IMR-90 (cell line): ENCODE data around the gene PRKD1. TPM values are rescaled to one million over a fixed set of nuclear protein-coding genes. Genes with fewer than 3 reads are reported as not detected.

Source experiments
- ATAC-seq: fragments of 200-7000 bp; cut with Tn5 transposase; 2 replicates; pipeline ENCODE4 v1.9.1; 2020; ENCODE audit warnings: low read depth, mild to moderate bottlenecking, moderate library complexity
- BruUV-seq: library from RNA; stranded (reverse); fragments of 400-500 nt; replicated peaks from 2 replicates; lab custom pipeline; 2021; lab: Mats Ljungman, UMichigan
- CTCF ChIA-PET: fragments of 300-600 bp; formaldehyde crosslinking; extraction: SDS; loops from one replicate; lab custom pipeline; 2021; ENCODE audit warnings: antibody characterized with exemption; lab: Yijun Ruan, JAX
- POLR2A ChIA-PET: fragments of 300-600 bp; sonication (Branson Sonifier 250); formaldehyde crosslinking; loops from one replicate; lab custom pipeline; 2022; ENCODE audit warnings: antibody characterized with exemption; ENCODE audit not compliant: unreplicated experiment; lab: Charles Lee
- DNase-seq: peaks from one replicate; pipeline ENCODE4 v3.0.0; 2013
- H2AFZ ChIP-seq: replicated peaks from 2 replicates; pipeline ENCODE3; 2013; ENCODE audit warnings: low read length, mild to moderate bottlenecking; ENCODE audit not compliant: poor library complexity
- H2AK5ac ChIP-seq: 2 replicates; pipeline ENCODE4 v1.6.1; 2013; ENCODE audit warnings: low read depth, low read length, inconsistent platforms
- H2AK9ac ChIP-seq: replicated peaks from 2 replicates; pipeline ENCODE3; 2013; ENCODE audit warnings: mild to moderate bottlenecking, low read depth, low read length, moderate library complexity; ENCODE audit not compliant: poor library complexity
- H2BK120ac ChIP-seq: 2 replicates; pipeline ENCODE4 v1.6.1; 2013; ENCODE audit warnings: low read depth, low read length, inconsistent platforms
- H2BK15ac ChIP-seq: 3 replicates; pipeline ENCODE4 v1.6.1; 2013; ENCODE audit warnings: low read depth, low read length, inconsistent platforms
- H2BK20ac ChIP-seq: 2 replicates; pipeline ENCODE4 v1.6.1; 2013; ENCODE audit warnings: low read depth, mild to moderate bottlenecking, inconsistent platforms, low read length, moderate library complexity
- H2BK5ac ChIP-seq: 2 replicates; pipeline ENCODE4 v1.6.1; 2013; ENCODE audit warnings: mild to moderate bottlenecking, low read depth, low read length, inconsistent platforms; ENCODE audit not compliant: poor library complexity, severe bottlenecking
- H3K14ac ChIP-seq: replicated peaks from 2 replicates; pipeline ENCODE4 v1.6.1; 2013; ENCODE audit warnings: low read depth, low read length, inconsistent platforms
- H3K18ac ChIP-seq: 2 replicates; pipeline ENCODE4 v1.6.1; 2013; ENCODE audit warnings: low read depth, low read length, control low read depth
- H3K23ac ChIP-seq: 2 replicates; pipeline ENCODE4 v1.6.1; 2013; ENCODE audit warnings: low read depth, low read length, inconsistent platforms
- H3K27ac ChIP-seq: 2 replicates; pipeline ENCODE4 v1.5.1; 2013; ENCODE audit warnings: mild to moderate bottlenecking, control low read depth, low read length; ENCODE audit not compliant: insufficient read depth
- H3K27me3 ChIP-seq: 2 replicates; pipeline ENCODE4 v1.6.1; 2013; ENCODE audit warnings: low read length; ENCODE audit not compliant: control insufficient read depth, insufficient read depth
- H3K36me3 ChIP-seq: 2 replicates; pipeline ENCODE4 v1.6.1; 2013; ENCODE audit warnings: low read length, mixed read lengths; ENCODE audit not compliant: control insufficient read depth, insufficient read depth
- H3K4ac ChIP-seq: 2 replicates; pipeline ENCODE4 v1.6.1; 2013; ENCODE audit warnings: low read depth, low read length, inconsistent platforms
- H3K4me1 ChIP-seq: 2 replicates; pipeline ENCODE4 v1.6.1; 2013; ENCODE audit warnings: low read length, mixed read lengths; ENCODE audit not compliant: control insufficient read depth, insufficient read depth
- H3K4me2 ChIP-seq: 2 replicates; pipeline ENCODE4 v1.6.1; 2013; ENCODE audit warnings: low read depth, mild to moderate bottlenecking, control low read depth, low read length, moderate library complexity
- H3K4me3 ChIP-seq: 2 replicates; pipeline ENCODE4 v1.5.1; 2013; ENCODE audit warnings: low read depth, mild to moderate bottlenecking, control low read depth, low read length, moderate library complexity; ENCODE audit not compliant: insufficient read depth
- H3K56ac ChIP-seq: 2 replicates; pipeline ENCODE4 v1.6.1; 2013; ENCODE audit warnings: low read length, inconsistent platforms; ENCODE audit not compliant: insufficient read depth; ENCODE audit errors: extremely low read depth
- H3K79me1 ChIP-seq, 2 experiments: 2 replicates each; pipeline ENCODE4 v1.6.1; 2013; ENCODE audit warnings: low read length in 2 of 2, inconsistent platforms in 1 of 2, low read depth in 1 of 2
- H3K9ac ChIP-seq: 2 replicates; pipeline ENCODE4 v1.6.1; 2013; ENCODE audit warnings: low read depth, low read length, control low read depth
- H3K9me1 ChIP-seq: 2 replicates; pipeline ENCODE4 v1.6.1; 2013; ENCODE audit warnings: low read length, inconsistent platforms; ENCODE audit not compliant: insufficient read depth
- H3K9me3 ChIP-seq: 2 replicates; pipeline ENCODE4 v1.6.1; 2013; ENCODE audit warnings: low read length; ENCODE audit not compliant: control insufficient read depth, insufficient read depth
- H4K20me1 ChIP-seq: 2 replicates; pipeline ENCODE4 v1.6.1; 2013; ENCODE audit warnings: low read length, inconsistent platforms; ENCODE audit not compliant: insufficient read depth
- H4K5ac ChIP-seq: 2 replicates; pipeline ENCODE4 v1.6.1; 2013; ENCODE audit warnings: mild to moderate bottlenecking, low read depth, low read length, control low read depth
- H4K8ac ChIP-seq, 2 experiments: 2 replicates each; pipeline ENCODE4 v1.6.1; 2013; ENCODE audit warnings: low read depth in 2 of 2, low read length in 2 of 2, control low read depth in 1 of 2, inconsistent platforms in 1 of 2
- H4K91ac ChIP-seq: 2 replicates; pipeline ENCODE4 v1.6.1; 2013; ENCODE audit warnings: low read depth, low read length, inconsistent platforms; ENCODE audit not compliant: insufficient read depth
- BHLHE40 ChIP-seq: fragments of 150-350 bp; IDR thresholded peaks from 2 replicates; pipeline ENCODE4 v1.6.1; 2016; ENCODE audit warnings: mild to moderate bottlenecking, low read depth, low read length
- CEBPB ChIP-seq: IDR thresholded peaks from 2 replicates; pipeline ENCODE4 v1.6.1; 2012; ENCODE audit warnings: low read depth, low read length, improper control_type of control experiment
- CHD1 ChIP-seq: IDR thresholded peaks from 2 replicates; pipeline ENCODE4 v1.6.1; 2012; ENCODE audit warnings: low read depth, low read length, improper control_type of control experiment
- CTCF ChIP-seq: conservative IDR thresholded peaks from 2 replicates; pipeline ENCODE4 v1.5.1; 2012; ENCODE audit warnings: mild to moderate bottlenecking, low read depth, low read length, improper control_type of control experiment
- ELK1 ChIP-seq: fragments of 150-350 bp; IDR thresholded peaks from 2 replicates; pipeline ENCODE4 v1.6.1; 2016; ENCODE audit warnings: low read depth, mild to moderate bottlenecking, low read length, moderate library complexity, borderline replicate concordance
- FOS ChIP-seq: fragments of 150-350 bp; IDR thresholded peaks from 2 replicates; pipeline ENCODE4 v1.6.1; 2016; ENCODE audit warnings: low read depth, low read length
- MAFK ChIP-seq: IDR thresholded peaks from 2 replicates; pipeline ENCODE4 v1.6.1; 2012; ENCODE audit warnings: low read depth, low read length, improper control_type of control experiment
- MAZ ChIP-seq: IDR thresholded peaks from 2 replicates; pipeline ENCODE4 v1.6.1; 2012; ENCODE audit warnings: low read depth, mild to moderate bottlenecking, low read length, improper control_type of control experiment, moderate library complexity, borderline replicate concordance
- MXI1 ChIP-seq: IDR thresholded peaks from 2 replicates; pipeline ENCODE4 v1.6.1; 2012; ENCODE audit warnings: low read depth, mild to moderate bottlenecking, low read length, moderate library complexity, borderline replicate concordance
- NFE2L2 ChIP-seq: fragments of 150-350 bp; IDR thresholded peaks from 2 replicates; pipeline ENCODE4 v1.6.1; 2016; ENCODE audit warnings: low read depth, mild to moderate bottlenecking, low read length
- POLR2A ChIP-seq: IDR thresholded peaks from 2 replicates; pipeline ENCODE4 v1.6.1; 2012; ENCODE audit warnings: mild to moderate bottlenecking, low read depth, low read length
- RAD21 ChIP-seq: IDR thresholded peaks from 2 replicates; pipeline ENCODE4 v1.6.1; 2012; ENCODE audit warnings: low read length, improper control_type of control experiment
- RCOR1 ChIP-seq: IDR thresholded peaks from 2 replicates; pipeline ENCODE4 v1.6.1; 2012; ENCODE audit warnings: mild to moderate bottlenecking, low read length, improper control_type of control experiment; ENCODE audit not compliant: insufficient replicate concordance
- RFX5 ChIP-seq: IDR thresholded peaks from 2 replicates; pipeline ENCODE4 v1.8.0; 2012; ENCODE audit warnings: low read depth, mild to moderate bottlenecking, low read length, moderate library complexity
- SMC3 ChIP-seq: fragments of 150-350 bp; IDR thresholded peaks from 2 replicates; pipeline ENCODE4 v1.6.1; 2016; ENCODE audit warnings: low read depth, mild to moderate bottlenecking, antibody characterized with exemption, low read length, moderate library complexity
- WGBS, 2 experiments: methylation state at CpG; one replicate each; pipeline versions ENCODE4 v1.1.5 to v1.1.7; 2013; ENCODE audit warnings: missing lambda C conversion rate in 2 of 2; ENCODE audit not compliant: insufficient read length in 1 of 2; ENCODE audit errors: extremely low coverage in 2 of 2; 5-methylcytosine and 5-hydroxymethylcytosine counted together
- dilution Hi-C: fragments of 300-500 bp; cut with HindIII; formaldehyde crosslinking; loops from one replicate; pipeline ENCODE4 v1.14.3; 2018; ENCODE audit warnings: low sequenced_read_pairs; ENCODE audit not compliant: unreplicated experiment
- in situ Hi-C: fragments of 300-500 bp; cut with MboI; formaldehyde crosslinking; loops from 3 replicates; pipeline ENCODE4 v1.14.3; 2019; ENCODE audit warnings: low sequenced_read_pairs, inconsistent platforms, mixed read lengths
- intact Hi-C: fragments of 100-400 bp; cut with micrococcal nuclease; formaldehyde crosslinking; loops from 2 replicates; pipeline ENCODE4 v1.10.0; 2022
- polyA plus RNA-seq, 3 experiments: library from polyadenylated mRNA; depleted of rRNA; stranded (reverse); fragments of >200 nt; gene quantifications; 2 replicates each; pipeline ENCODE4 v1.2.3, GENCODE V29; 2012; ENCODE audit warnings: low replicate concordance in 1 of 3
- total RNA-seq: library from RNA; depleted of rRNA; stranded (reverse); fragments of >200 nt; gene quantifications from 2 replicates; pipeline ENCODE4 v1.2.3, GENCODE V29; 2012
- TF ChIP-seq, protein P1 (sequence below): fragments of 150-350 bp; IDR thresholded peaks from 2 replicates; pipeline ENCODE4 v1.6.1; 2017; ENCODE audit warnings: mild to moderate bottlenecking, antibody characterized with exemption, low read length, low read depth

Gene PRKD1
- total and polyA plus RNA-seq, 2 of the 4 experiments (the other 2 are of a cell fraction) = 12.9 to 14.2 TPM

DNA sequence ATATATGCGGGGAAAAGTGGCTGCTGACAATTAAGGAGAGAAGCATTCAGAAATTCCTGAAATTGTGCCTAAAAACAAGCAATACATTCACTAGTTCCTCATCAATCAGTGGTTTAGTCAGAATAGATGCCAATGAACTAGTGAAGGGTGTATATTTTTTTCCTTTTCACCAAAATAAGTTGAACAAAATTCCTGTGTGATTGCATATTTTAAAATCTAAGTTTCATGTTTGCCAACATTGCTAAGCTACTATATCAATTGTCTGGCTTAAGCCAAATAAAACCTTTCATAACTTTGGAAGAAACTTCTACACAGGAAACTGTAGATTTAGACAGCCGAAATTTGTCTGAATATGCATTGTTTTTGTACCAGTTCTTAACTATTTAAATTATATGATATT, 8.7 kb downstream of the PRKD1 start:
- Histone ChIP-seq H3K18ac (no peak overlapping the region), H3K9ac (no peak overlapping the region), H3K23ac (no peak overlapping the region), H2BK120ac (no peak overlapping the region), H4K5ac (no peak overlapping the region), H3K27ac (no peak overlapping the region), H3K9me3 (no peaks in the 10 kb centered on the region), H2BK15ac (no peak overlapping the region), H3K36me3 (peaks cover 3% of the 10 kb centered on the region; the same call in 1 of the 2 replicates), H3K4me2 (no peak overlapping the region), H3K4me3 (no peak overlapping the region), H3K14ac (no peak overlapping the region), H3K56ac (no peak overlapping the region), H4K8ac (no peak overlapping the region), H3K4me1 (no peaks in the 10 kb centered on the region; the same call in 1 of the 2 replicates), H3K79me1 (peaks cover 21 to 38% of the 10 kb centered on the region in 2 experiments), H3K9me1 (no peaks in the 10 kb centered on the region), H2AK9ac (no peak overlapping the region), H4K91ac (no peak overlapping the region), H4K20me1 (peaks cover 4% of the 10 kb centered on the region; the same call in 1 of the 2 replicates), H3K27me3 (no peaks in the 10 kb centered on the region), H2BK20ac (no peak overlapping the region), H2AFZ (no peak overlapping the region), H2AK5ac (no peak overlapping the region), H3K4ac (no peak overlapping the region), H2BK5ac (no peak overlapping the region)
- CTCF ChIA-PET = no interaction called here
- no TSS peak for BruUV-seq
- POLR2A ChIA-PET = no interaction called here
- intact Hi-C loops (no loop called here), dilution Hi-C loops (no loop called here), in situ Hi-C loops (loop anchor here (25.0 kb wide), 1 partner anchor 293 kb away; no protein-coding TSS in a partner anchor)
- ATAC-seq (no peak), DNase-seq (no peak)
- TF ChIP-seq CHD1 (no peak), RAD21 (no peak), BHLHE40 (no peak), RCOR1 (no peak), RFX5 (no peak), NFE2L2 (no peak), CTCF (no peak), MAFK (no peak), POLR2A (no peak), CEBPB (no peak), FOS (no peak), MAZ (no peak), ELK1 (no peak), MXI1 (no peak), SMC3 (no peak)
- TF ChIP-seq, protein P1, sequence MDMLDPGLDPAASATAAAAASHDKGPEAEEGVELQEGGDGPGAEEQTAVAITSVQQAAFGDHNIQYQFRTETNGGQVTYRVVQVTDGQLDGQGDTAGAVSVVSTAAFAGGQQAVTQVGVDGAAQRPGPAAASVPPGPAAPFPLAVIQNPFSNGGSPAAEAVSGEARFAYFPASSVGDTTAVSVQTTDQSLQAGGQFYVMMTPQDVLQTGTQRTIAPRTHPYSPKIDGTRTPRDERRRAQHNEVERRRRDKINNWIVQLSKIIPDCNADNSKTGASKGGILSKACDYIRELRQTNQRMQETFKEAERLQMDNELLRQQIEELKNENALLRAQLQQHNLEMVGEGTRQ = no peak
- WGBS, 2 experiments = no CpG with 5 or more reads among the region's 2 CpGs
